Kidney epithelial cell (primary cell): ENCODE measurements around the gene MACF1. TPM values are rescaled to one million over a fixed set of nuclear protein-coding genes. Genes with fewer than 3 reads are reported as not detected.
"Not testable (repeated sequence)": the region's sequence is repeated elsewhere in the genome, so short reads cannot be mapped to it uniquely, and the experiment has no call there.

ENCODE experiments used
- DNase-seq: peaks from one replicate; pipeline ENCODE4 v3.0.0-alpha.2; 2010; ENCODE audit warnings: low read depth
- H3K27me3 ChIP-seq: 2 replicates; pipeline ENCODE4 v1.6.0; 2011; ENCODE audit warnings: low read length; ENCODE audit not compliant: control insufficient read depth, insufficient read depth
- H3K36me3 ChIP-seq: 2 replicates; pipeline ENCODE4 v1.5.1; 2011; ENCODE audit warnings: low read length; ENCODE audit not compliant: control insufficient read depth, insufficient read depth
- H3K4me3 ChIP-seq: 2 replicates; pipeline ENCODE4 v1.5.1; 2011; ENCODE audit warnings: low read depth, mild to moderate bottlenecking, control low read depth, low read length
- CTCF ChIP-seq: IDR thresholded peaks from 2 replicates; pipeline ENCODE4 v1.5.1; 2011; ENCODE audit warnings: mild to moderate bottlenecking, moderate library complexity, low read length, control low read depth, inconsistent platforms; ENCODE audit not compliant: insufficient read depth, poor library complexity, severe bottlenecking
- total RNA-seq: library from RNA; depleted of rRNA; stranded (reverse); fragments of >200 nt; gene quantifications from 2 replicates; pipeline ENCODE4 v1.2.3, GENCODE V29; 2015

The MACF1 gene
- total RNA-seq, result 276 and 279 TPM in 2 replicates

GRCh38 chr1:39204441-39205081, at the start of gene MACF1:
Gene MACF1 (plus strand): TSS chr1:39204695. CDS start chr1:39205023, 328 bp downstream.
- H3K36me3 ChIP-seq, result no peaks in the 10 kb centered on the region
- peak; percentile 77 for DNase-seq
- peak; percentile 25 for TF ChIP-seq CTCF

GRCh38 chr1:39157304-39157703, 47.2 kb upstream of the MACF1 start:
- Histone ChIP-seq H3K36me3 (no peaks in the 10 kb centered on the region), H3K27me3 (no peaks in the 10 kb centered on the region), H3K4me3 (no peak overlapping the region)
- no peak for DNase-seq
- no peak for TF ChIP-seq CTCF

More at GRCh38 chr1:39204441-39205081, at the start of gene MACF1:
- Histone ChIP-seq H3K27me3 (no peaks in the 10 kb centered on the region), H3K4me3 (peak within 1 kb of the TSS; percentile 1)

GRCh38 chr1:39158327-39159086, 46.0 kb upstream of the MACF1 start:
- Histone ChIP-seq H3K4me3 (peak overlapping the region; percentile 25), H3K36me3 (no peaks in the 10 kb centered on the region), H3K27me3 (no peaks in the 10 kb centered on the region)
- TF ChIP-seq CTCF, result no peak
- DNase-seq, result peak; percentile 64

GRCh38 chr1:39159224-39160036, 45.1 kb upstream of the MACF1 start:
- peak overlapping the region; percentile 25 for H3K4me3 ChIP-seq
- H3K27me3 ChIP-seq, result no peaks in the 10 kb centered on the region
- TF ChIP-seq CTCF, result no peak
- no peaks in the 10 kb centered on the region for H3K36me3 ChIP-seq
- DNase-seq, result peak; percentile 69

- Histone ChIP-seq H3K4me3 (no peak overlapping the region), H3K36me3 (no peaks in the 10 kb centered on the region), H3K27me3 (no peaks in the 10 kb centered on the region)
- TF ChIP-seq CTCF, result peak; percentile 39
- DNase-seq, result no peak
These were observed 43.8 kb upstream of the MACF1 start for GRCh38 chr1:39160703-39161102.

GRCh38 chr1:39161811-39162210, 42.7 kb upstream of the MACF1 start:
- H3K4me3 ChIP-seq, H3K36me3 ChIP-seq, DNase-seq, H3K27me3 ChIP-seq: not testable (repeated sequence)
